Pons (tissue), 1 donor: Measurements from ENCODE around the gene TMA16.
"Not testable (repeated sequence)": the region's sequence is repeated elsewhere in the genome, so short reads cannot be mapped to it uniquely, and the experiment has no call there.

Experiments
- DNase-seq: peaks from one replicate; pipeline ENCODE4 v3.0.0-alpha.2; 2016; ENCODE audit warnings: low spot score

TMA16 gene

DNA sequence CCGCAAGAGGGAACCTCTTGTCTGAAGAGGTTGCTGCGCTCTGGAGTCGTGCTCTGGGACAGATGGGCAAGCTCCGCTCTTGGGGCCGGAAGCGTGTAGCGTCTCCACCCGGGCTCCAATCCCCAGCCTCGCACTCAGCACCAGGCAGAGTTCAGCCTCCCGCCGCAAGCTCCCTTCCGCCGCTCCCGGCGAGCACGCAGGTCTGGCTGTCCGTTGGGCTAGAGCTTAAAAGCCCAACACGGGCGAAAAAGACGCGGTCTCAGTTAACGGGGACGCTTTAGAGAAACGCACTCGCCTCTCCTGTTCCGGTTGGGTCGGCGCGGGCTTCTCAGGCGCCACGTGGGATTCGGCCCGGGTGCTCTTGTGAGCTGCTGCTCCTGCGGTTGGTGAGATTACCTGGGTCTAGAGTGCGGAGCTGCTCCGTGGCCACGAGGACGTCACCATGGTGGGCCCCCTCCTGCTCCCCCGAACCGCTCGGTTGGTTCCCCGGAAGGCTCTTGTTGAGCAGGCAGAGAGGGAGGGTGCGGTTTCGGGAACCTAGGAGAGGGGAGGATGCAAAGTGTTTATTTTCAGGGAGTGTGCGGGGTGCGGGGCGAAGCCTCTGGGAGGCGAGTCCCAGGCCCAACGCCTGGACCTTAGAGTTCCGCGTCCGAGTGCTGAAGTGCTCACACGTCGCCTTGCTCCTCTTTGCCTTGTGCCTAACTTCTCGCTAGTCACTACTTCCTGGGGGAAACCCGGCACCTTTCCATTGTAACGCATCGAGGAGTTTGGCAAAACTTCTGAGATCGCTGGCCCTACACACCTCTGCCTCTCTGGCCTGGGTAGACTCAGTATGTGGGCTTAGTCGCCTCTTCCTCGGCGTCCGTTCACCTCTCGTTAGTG lies at the start of gene TMA16:
Gene TMA16, plus strand, starts transcription at position 331 of the 882 bp plus-strand sequence. Its CDS starts 112 bp downstream, at position 443.
- peak; percentile 77 for DNase-seq

- not testable (repeated sequence) for DNase-seq
These were observed 47.5 kb upstream of the TMA16 start for GRCh38 chr4:163447023-163447422.

- DNase-seq: no peak
These were observed 47.0 kb upstream of the TMA16 start for GRCh38 chr4:163447481-163447880.

GRCh38 chr4:163448540-163449203 lies 45.8 kb upstream of the TMA16 start:
- no peak for DNase-seq

DNA sequence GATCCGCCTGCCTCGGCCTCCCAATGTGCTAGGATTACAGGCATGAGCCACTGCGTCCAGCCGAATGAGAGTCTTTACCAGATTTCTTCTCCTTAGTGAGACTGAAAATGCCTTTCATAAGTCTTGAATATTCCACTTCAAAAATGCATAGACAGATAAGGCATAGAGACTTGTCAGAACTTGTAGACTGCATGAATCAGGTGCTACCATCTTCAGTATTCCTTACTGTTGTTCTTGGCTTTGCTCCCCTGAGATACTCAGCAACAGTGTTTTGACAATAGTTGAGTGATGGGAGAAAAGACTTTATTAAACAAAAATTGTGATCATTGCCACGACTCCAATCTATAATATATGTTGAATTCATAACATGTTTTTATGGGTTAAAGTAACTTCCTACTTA lies 31.9 kb upstream of the TMA16 start:
- no peak for DNase-seq

DNA sequence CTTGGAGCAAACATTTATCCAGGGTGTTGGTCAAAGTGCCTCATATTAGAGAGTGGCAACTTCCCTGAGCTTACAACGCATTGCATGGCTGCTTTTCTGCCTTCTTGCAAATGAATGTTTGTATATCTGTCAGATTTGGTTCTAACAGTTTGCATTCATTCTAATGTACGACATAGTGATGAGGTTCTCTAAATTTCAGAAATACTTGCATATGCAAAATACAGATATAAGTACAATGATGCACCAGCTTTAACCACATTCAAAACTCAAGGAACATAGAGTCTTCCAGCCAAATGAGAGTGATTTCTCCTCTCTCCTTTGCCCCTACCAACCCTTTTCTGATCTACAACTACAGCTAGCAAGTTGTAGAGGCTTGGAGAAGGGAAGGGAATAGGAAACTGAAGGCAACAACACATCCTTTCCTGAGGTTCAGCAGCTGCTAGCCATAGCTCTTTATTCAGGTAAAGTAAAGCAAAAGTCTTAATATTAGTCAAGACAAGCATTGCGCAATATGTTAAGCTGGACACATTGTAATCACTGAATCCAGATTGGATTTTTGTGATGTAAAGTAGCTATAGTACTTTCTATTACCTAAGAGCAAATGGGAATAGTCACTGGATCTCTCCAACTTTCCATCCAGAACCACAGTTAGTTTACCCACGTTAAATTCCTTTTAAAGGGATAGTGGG lies 27.3 kb upstream of the TMA16 start:
- no peak for DNase-seq

GRCh38 chr4:163470391-163470790 lies 24.1 kb upstream of the TMA16 start:
- no peak for DNase-seq

GRCh38 chr4:163473130-163473529 lies 21.4 kb upstream of the TMA16 start:
- DNase-seq: no peak

DNA sequence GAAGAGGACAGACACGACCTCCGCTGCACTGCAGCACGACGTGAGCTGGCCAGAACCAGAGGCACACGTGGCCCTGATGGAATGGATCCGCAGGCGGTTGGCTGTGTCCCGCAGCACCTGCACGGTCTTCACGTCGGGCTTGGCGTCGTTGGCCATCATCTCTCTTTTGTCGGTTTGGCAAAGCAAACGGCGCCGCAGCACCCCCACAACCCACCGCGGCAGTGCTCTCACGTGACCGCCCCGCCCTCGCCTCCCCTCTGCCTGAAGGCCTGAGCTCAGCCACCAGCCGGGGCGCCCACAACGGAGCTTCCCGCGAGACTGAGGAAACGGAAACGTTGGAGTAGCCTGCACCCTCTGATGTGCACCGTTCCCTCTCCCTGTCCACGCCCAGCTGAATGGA lies 20.9 kb upstream of the TMA16 start, which contains the start of gene TKTL2:
Gene TKTL2, minus strand, starts transcription at position 179 of the 400 bp plus-strand sequence. Its CDS starts 20 bp downstream, at position 159.
- no peak for DNase-seq

DNA sequence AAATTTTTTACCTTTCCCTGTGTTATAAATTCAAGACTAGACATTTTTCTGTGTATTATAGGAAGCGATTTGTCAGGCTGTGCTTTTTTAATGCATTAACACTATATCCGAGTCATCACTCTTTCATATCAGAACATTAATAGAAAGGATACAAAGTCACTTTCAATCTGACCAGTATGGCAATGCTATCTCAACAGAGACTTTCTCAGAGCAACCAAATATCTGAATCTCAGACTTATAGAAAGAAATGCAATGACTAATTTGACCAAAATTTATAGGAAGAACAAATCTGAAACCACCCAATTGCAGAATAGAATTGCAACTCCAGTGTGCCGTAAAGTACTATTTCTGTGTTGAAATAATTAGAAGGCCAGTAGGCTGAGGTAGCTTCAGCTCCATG lies 20.5 kb upstream of the TMA16 start:
- no peak for DNase-seq

- DNase-seq: no peak
These were observed 17.6 kb upstream of the TMA16 start for GRCh38 chr4:163476761-163477438.

GRCh38 chr4:163482190-163482589 lies 12.3 kb upstream of the TMA16 start:
- peak; percentile 59 for DNase-seq

GRCh38 chr4:163484906-163485305 lies 9.6 kb upstream of the TMA16 start:
- peak; percentile 66 for DNase-seq

DNA sequence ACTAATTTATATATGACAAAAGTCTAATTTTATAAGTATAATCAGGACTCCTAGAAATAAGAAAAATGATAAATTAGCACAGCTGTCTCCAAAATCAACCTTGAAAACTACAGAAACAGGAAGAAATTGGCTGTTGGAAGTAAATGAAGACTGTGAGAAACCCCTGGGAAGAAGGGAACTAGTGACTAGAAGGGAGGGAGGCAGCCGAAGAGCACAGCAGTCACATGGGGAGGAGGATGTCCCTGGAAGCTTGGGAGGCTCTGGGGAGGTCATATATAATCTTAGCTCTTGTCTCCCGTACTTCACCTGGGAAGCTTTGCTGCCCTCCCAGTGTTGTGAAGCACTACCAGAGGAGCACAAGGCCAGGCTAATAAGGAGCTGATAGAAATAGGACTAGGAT lies 8.9 kb upstream of the TMA16 start:
- DNase-seq: no peak

DNA sequence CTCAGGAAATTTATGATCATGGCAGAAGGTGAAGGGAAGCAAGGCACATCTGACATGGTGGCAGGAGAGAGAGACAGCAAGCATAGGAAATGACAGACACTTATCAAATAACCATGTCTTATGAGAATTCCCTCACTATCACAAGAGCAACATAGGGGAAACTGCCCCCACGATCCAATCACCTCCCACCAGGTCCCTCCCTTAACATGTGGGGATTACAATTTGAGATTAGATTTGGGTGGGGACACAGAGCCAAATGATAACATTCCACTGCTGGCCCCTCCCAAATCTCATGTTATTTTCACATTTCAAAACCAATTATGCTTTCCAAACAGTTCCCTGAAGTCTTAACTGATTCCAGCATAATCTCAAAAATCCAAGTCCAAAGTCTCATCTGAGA lies 8.2 kb upstream of the TMA16 start:
- DNase-seq: no peak

GRCh38 chr4:163489929-163490328 lies 4.6 kb upstream of the TMA16 start:
- no peak for DNase-seq

GRCh38 chr4:163492951-163493504 lies 1.5 kb upstream of the TMA16 start:
- peak; percentile 34 for DNase-seq

DNA sequence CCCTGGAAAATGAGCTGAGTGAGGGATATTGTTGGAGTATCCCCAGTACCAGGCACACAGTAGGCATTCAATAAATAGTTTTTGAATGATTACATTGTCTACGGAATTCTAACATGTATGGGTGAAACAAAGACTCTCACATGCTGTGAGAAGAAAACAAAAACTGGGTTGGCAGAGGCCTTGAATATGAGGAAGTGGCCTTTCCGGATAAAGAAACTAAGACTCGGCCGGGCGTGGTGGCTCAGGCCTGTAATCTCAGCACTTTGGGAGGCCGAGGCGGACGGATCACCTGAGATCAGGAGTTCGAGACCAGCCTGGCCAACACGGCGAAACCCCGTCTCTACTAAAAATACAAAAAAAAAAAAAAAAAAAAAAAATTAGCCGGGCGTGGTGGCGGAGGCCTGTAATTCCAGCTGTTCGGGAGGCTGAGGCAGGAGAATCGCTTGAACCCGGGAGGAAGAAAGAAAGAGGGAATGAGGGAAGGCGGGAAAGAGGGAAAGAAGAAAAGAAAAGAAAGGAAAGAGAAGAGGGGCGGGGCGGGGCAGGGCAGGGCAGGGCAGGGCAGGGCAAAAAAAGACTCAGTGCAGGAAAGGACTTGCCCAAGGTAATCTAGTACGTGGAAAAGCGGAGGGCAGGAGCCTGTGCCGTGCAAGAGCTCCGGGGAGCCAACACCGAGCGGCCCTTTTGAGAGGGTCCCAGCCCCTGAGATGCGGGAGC lies 689 bp upstream of the TMA16 start:
- DNase-seq: peak; percentile 58

GRCh38 chr4:163495900-163496299 lies 1.4 kb downstream of the TMA16 start:
- DNase-seq: no peak

GRCh38 chr4:163500586-163500985 lies 6.1 kb downstream of the TMA16 start:
- DNase-seq: no peak

DNA sequence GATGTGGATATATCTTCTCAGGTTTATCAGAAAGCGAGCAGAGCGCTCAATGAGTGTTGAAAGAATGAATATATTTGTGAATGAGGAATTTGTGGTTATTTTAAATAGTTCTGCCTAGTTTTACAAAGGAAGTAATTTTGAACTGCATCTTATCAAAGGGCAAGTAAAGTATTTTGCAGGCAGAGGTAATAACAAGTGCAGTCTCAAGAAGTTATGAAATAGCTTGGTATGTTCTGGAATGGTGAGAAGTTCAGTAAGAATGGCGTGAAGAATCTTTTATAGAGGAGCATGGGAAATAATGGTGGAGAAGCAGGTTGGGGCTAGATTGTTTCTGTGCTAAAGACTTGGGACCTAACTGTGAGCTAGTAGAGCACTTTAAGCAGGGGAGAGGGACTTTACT lies 10.9 kb downstream of the TMA16 start:
- no peak for DNase-seq
